Activated CD8-positive, alpha-beta T cell treated with anti-CD3 and anti-CD28 coated beads for 36 hours (primary cell): ENCODE results near the gene DKK2. TPM values are rescaled to one million over a fixed set of nuclear protein-coding genes. Genes with fewer than 3 reads are reported as not detected.

Source experiments
- ATAC-seq: fragments of 200-7000 bp; cut with Tn5 transposase; one replicate; pipeline ENCODE4 v1.10.0; 2021; ENCODE audit warnings: mild to moderate bottlenecking, moderate library complexity
- CTCF ChIA-PET: fragments of 350-600 bp; sonication (Branson Sonifier 250); formaldehyde crosslinking; loops from one replicate; lab custom pipeline; 2021; ENCODE audit warnings: antibody characterized with exemption; lab: Charles Lee
- POLR2A ChIA-PET: fragments of 350-600 bp; sonication (Branson Sonifier 250); formaldehyde crosslinking; loops from one replicate; lab custom pipeline; 2021; ENCODE audit warnings: antibody characterized with exemption; lab: Charles Lee
- DNase-seq: peaks from one replicate; pipeline ENCODE4 v3.0.0-alpha.2; 2020
- H3K27ac Mint-ChIP-seq: one replicate; pipeline ENCODE4 v1.8.0; 2021; ENCODE audit warnings: mild to moderate bottlenecking, mixed read lengths
- H3K27me3 Mint-ChIP-seq: one replicate; pipeline ENCODE4 v1.8.0; 2021; ENCODE audit warnings: mixed read lengths
- H3K36me3 Mint-ChIP-seq: one replicate; pipeline ENCODE4 v1.8.0; 2021; ENCODE audit warnings: low read depth, mixed read lengths
- H3K4me1 Mint-ChIP-seq: one replicate; pipeline ENCODE4 v1.8.0; 2021; ENCODE audit warnings: low read depth, mixed read lengths
- H3K4me3 Mint-ChIP-seq: one replicate; pipeline ENCODE4 v1.8.0; 2021; ENCODE audit warnings: mild to moderate bottlenecking, moderate library complexity, mixed read lengths
- H3K9me3 Mint-ChIP-seq: one replicate; pipeline ENCODE4 v1.8.0; 2021; ENCODE audit warnings: mixed read lengths
- CTCF ChIP-seq: fragments of 200-600 bp; IDR thresholded peaks from one replicate; pipeline ENCODE4 v1.8.0; 2022; ENCODE audit warnings: antibody characterized with exemption, mild to moderate bottlenecking
- intact Hi-C: fragments of 100-400 bp; cut with micrococcal nuclease; formaldehyde crosslinking; loops from one replicate; pipeline ENCODE4 v1.10.0; 2022
- total RNA-seq, 2 experiments: library from RNA; stranded (reverse); gene quantifications; one replicate each; pipeline ENCODE4 v1.2.3, GENCODE V29; 2021

Gene DKK2
- total RNA-seq, 2 experiments from 2014 or later: not detected

DNA sequence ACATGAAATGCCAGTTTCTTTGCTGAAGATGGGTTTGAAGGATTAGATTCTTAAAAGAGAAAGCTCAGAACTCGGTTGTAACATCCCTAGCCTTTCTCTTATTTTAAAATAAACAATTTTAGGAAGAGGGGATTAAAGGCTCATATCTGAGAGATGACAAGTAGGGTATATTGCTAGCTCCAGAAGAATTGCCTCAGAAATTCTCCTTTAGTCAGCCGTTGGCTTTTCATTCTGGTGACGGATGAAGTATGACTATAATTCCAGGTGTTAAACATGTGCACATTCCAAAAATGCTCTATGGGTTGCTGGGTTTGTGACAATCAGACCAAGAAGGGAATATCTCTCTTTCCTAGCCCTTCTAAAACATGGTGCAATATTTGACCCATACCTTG is 17.8 kb downstream of the DKK2 start:
- ATAC-seq: no peak

GRCh38 chr4:107017443-107018343 is 18.4 kb downstream of the DKK2 start:
- no peak for TF ChIP-seq CTCF
- no peaks in the 10 kb centered on the region for H3K27me3 Mint-ChIP-seq
- CTCF ChIA-PET: no interaction called here

More for the DNA sequence above, 17.8 kb downstream of the DKK2 start:
- H3K4me1 Mint-ChIP-seq: no peaks in the 10 kb centered on the region
- H3K4me3 Mint-ChIP-seq: no peak overlapping the region
- POLR2A ChIA-PET: no interaction called here
- CTCF ChIA-PET: no interaction called here
- no peaks in the 10 kb centered on the region for H3K9me3 Mint-ChIP-seq
- no peak for TF ChIP-seq CTCF
- H3K27ac Mint-ChIP-seq: no peak overlapping the region
- intact Hi-C loops: no loop called here
- H3K36me3 Mint-ChIP-seq: no peaks in the 10 kb centered on the region
- no peak for DNase-seq
- no peaks in the 10 kb centered on the region for H3K27me3 Mint-ChIP-seq

DNA sequence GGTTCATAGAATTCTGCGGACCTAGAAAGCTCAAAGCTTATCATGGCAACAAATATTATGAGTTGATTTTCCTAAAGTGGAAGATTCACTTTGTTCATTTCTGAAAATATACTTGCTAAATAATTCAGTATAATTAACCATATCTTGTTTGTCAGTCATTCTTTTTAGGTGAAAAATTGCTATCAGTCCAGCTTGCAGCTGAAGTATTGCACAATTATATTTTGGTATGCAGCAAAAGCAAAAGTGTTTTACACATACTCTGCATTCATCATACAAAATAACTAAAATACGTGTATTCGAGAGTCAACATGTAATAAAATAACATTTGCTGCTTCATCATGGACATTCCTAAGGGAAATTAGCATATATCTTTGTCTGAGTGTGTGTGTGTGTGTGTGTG is 24.8 kb downstream of the DKK2 start:
- no peak for ATAC-seq
- no peaks in the 10 kb centered on the region for H3K9me3 Mint-ChIP-seq
- H3K27me3 Mint-ChIP-seq: no peaks in the 10 kb centered on the region
- DNase-seq: no peak
- no peaks in the 10 kb centered on the region for H3K36me3 Mint-ChIP-seq
- intact Hi-C loops: no loop called here
- H3K27ac Mint-ChIP-seq: no peak overlapping the region
- no peak for TF ChIP-seq CTCF
- no peaks in the 10 kb centered on the region for H3K4me1 Mint-ChIP-seq
- ChIA-PET POLR2A (no interaction called here), CTCF (no interaction called here)
- no peak overlapping the region for H3K4me3 Mint-ChIP-seq

More at GRCh38 chr4:107017443-107018343, 18.4 kb downstream of the DKK2 start:
- Mint-ChIP-seq H3K9me3 (no peaks in the 10 kb centered on the region), H3K36me3 (no peaks in the 10 kb centered on the region), H3K4me1 (no peaks in the 10 kb centered on the region), H3K27ac (no peak overlapping the region), H3K4me3 (no peak overlapping the region)
- POLR2A ChIA-PET: no interaction called here
- intact Hi-C loops: no loop called here
- ATAC-seq (no peak), DNase-seq (no peak)

DNA sequence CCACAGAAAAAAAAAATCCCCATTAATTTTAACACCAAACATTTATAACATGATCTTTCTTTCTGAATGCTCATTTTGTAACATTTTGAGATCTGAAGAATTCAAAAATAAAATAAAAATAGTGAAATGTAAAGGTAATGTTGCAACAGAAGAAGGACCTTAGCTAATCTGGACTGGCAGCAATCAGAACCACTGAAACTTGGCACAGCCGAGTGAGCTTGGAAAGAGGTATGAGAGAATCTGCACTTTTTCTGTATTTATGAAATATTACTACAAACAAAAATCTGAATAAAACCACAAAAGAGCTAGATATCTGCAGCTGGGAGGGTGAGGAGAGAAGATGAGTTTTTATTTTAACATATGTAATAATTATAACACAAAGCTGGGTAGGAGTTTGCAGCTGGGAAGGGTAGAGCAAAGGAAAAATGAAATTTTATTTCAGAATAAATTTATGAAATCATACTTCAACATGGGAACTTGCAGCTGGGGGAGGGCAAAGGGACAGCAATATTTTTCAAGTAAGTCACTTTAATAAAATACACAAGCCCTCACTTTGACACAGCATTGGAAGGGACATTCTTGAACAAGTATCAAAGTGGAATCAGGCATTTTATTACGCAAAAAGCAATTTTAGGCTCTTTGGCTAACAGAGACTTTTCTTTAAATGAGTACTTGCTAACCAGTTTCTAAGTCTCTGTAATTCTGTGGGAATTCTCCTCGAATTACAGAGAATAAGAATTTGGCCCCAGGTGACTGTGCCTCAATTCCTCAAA is 26.7 kb downstream of the DKK2 start:
- ChIA-PET POLR2A (interaction anchor here (0.6 kb wide), 1 partner anchor 219 kb away, joined by 3 read pairs; no protein-coding TSS in a partner anchor), CTCF (no interaction called here)
- Mint-ChIP-seq H3K4me3 (no peak overlapping the region), H3K36me3 (no peaks in the 10 kb centered on the region), H3K27ac (no peak overlapping the region), H3K4me1 (no peaks in the 10 kb centered on the region), H3K9me3 (no peaks in the 10 kb centered on the region), H3K27me3 (no peaks in the 10 kb centered on the region)
- no peak for TF ChIP-seq CTCF
- intact Hi-C loops: no loop called here
- no peak for ATAC-seq
- DNase-seq: no peak

DNA sequence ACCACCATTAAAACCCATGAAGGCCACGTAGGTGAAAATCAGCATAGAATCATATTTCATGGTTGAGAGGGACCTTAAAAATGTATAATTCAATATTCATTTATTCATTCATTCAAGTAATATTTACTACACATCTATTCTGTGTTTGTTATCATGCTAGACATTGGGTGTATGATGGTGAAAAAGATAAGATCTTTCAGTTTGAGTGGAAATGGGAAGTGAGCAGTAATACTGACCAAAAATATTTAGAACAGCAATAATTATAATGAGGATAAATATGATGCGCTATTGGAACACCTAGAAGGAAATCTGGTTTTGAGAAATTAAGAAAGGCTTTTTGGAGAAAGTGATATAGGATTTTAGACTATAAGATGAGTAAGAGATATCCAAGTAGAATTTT is 28.0 kb downstream of the DKK2 start:
- ATAC-seq: no peak
- Mint-ChIP-seq H3K27me3 (no peaks in the 10 kb centered on the region), H3K36me3 (no peaks in the 10 kb centered on the region), H3K9me3 (no peaks in the 10 kb centered on the region), H3K27ac (no peak overlapping the region), H3K4me3 (no peak overlapping the region), H3K4me1 (no peaks in the 10 kb centered on the region)
- intact Hi-C loops: no loop called here
- DNase-seq: no peak
- ChIA-PET POLR2A (no interaction called here), CTCF (no interaction called here)
- TF ChIP-seq CTCF: no peak
